HepG2 (cell line): ENCODE measurements around the gene NEGR1. TPM values are rescaled to one million over a fixed set of nuclear protein-coding genes. Genes with fewer than 3 reads are reported as not detected.

ENCODE experiments used
- ATAC-seq: fragments of 200-7000 bp; cut with Tn5 transposase; 3 replicates; pipeline ENCODE4 v1.9.1; 2020; ENCODE audit warnings: mild to moderate bottlenecking, moderate library complexity
- BruUV-seq: library from RNA; stranded (reverse); fragments of 400-500 nt; replicated peaks from 2 replicates; lab custom pipeline; 2021; lab: Mats Ljungman, UMichigan
- CTCF ChIA-PET: fragments of 300-600 bp; formaldehyde crosslinking; extraction: SDS; loops from one replicate; lab custom pipeline; 2021; ENCODE audit warnings: low total read pairs, inconsistent platforms, low intra/inter-chr PET ratio; lab: Yijun Ruan, JAX
- POLR2A ChIA-PET: fragments of 350-600 bp; sonication (Branson Sonifier 250); formaldehyde crosslinking; loops from one replicate; lab custom pipeline; 2020; ENCODE audit warnings: antibody characterized with exemption, inconsistent platforms; lab: Yijun Ruan, JAX
- DNase-seq: peaks from one replicate; pipeline ENCODE4 v3.0.0-alpha.2; 2015; ENCODE audit warnings: low spot score
- FAIRE-seq: peaks from 3 replicates; lab custom pipeline; 2011; peaks lifted over from hg19 to GRCh38; lab: Jason Lieb, UNC
- H2AFZ ChIP-seq: one replicate; pipeline ENCODE4 v1.6.1; 2011; ENCODE audit warnings: low read length, inconsistent platforms
- H3K27ac ChIP-seq: fragments of 300-600 bp; 3 replicates; pipeline ENCODE4 v1.8.0; 2011; ENCODE audit warnings: mixed run types, mild to moderate bottlenecking, mixed read lengths, low read length, inconsistent platforms; ENCODE audit not compliant: insufficient read depth; ENCODE audit errors: extremely low read length
- H3K27me3 ChIP-seq, 2 experiments: fragments of 200-600 bp in 1 of 2; 2 replicates in 1 of 2; 3 replicates in 1 of 2; pipeline versions ENCODE4 v1.6.0 to v1.8.0; 2011; ENCODE audit warnings: low read length in 2 of 2, mild to moderate bottlenecking in 2 of 2, moderate library complexity in 2 of 2, inconsistent platforms in 1 of 2; ENCODE audit not compliant: insufficient read depth in 2 of 2, control insufficient read depth in 1 of 2
- H3K36me3 ChIP-seq, 2 experiments: fragments of 200-600 bp in 1 of 2; replicated peaks in 1 of 2; 2 replicates in 1 of 2; 3 replicates in 1 of 2; pipeline versions ENCODE4 v1.5.1 to v1.8.0; 2011; ENCODE audit warnings: low read length in 2 of 2, inconsistent platforms in 1 of 2; ENCODE audit not compliant: insufficient read depth in 2 of 2, control insufficient read depth in 1 of 2
- H3K4me1 ChIP-seq: 2 replicates; pipeline ENCODE4 v1.5.1; 2012; ENCODE audit warnings: low read length, inconsistent platforms; ENCODE audit not compliant: insufficient read depth
- H3K4me2 ChIP-seq: 2 replicates; pipeline ENCODE4 v1.6.0; 2011; ENCODE audit warnings: low read depth, low read length, inconsistent platforms
- H3K4me3 ChIP-seq, 3 experiments: fragments of 200-600 bp in 1 of 3; sonication (generic), shearing (Covaris generic) in 1 of 3; replicated peaks in 1 of 3; 2 replicates each; pipeline ENCODE4 v1.5.1; 2011 to 2016; ENCODE audit warnings: low read length in 3 of 3, inconsistent platforms in 2 of 3, low read depth in 2 of 3, mild to moderate bottlenecking in 2 of 3, control low read depth in 1 of 3, mixed read lengths in 1 of 3; ENCODE audit not compliant: insufficient read depth in 1 of 3
- H3K79me2 ChIP-seq: one replicate; pipeline ENCODE4 v1.6.1; 2011; ENCODE audit warnings: low read length, inconsistent platforms; ENCODE audit not compliant: insufficient read depth
- H3K9ac ChIP-seq: 2 replicates; pipeline ENCODE4 v1.6.0; 2011; ENCODE audit warnings: mild to moderate bottlenecking, low read depth, low read length, inconsistent platforms; ENCODE audit not compliant: insufficient read depth
- H3K9me3 ChIP-seq: 2 replicates; pipeline ENCODE4 v1.5.1; 2012; ENCODE audit warnings: mild to moderate bottlenecking, low read length
- H4K20me1 ChIP-seq: 2 replicates; pipeline ENCODE4 v1.6.0; 2011; ENCODE audit warnings: inconsistent platforms, mild to moderate bottlenecking, low read length, moderate library complexity; ENCODE audit not compliant: insufficient read depth
- ATF7 ChIP-seq, 2 experiments: fragments of 450-650 bp in 1 of 2; sonication (generic) in 1 of 2; formaldehyde crosslinking in 1 of 2; IDR thresholded peaks; 2 replicates each; pipeline versions ENCODE4 v1.4.0 to v1.6.1; 2016 to 2020; ENCODE audit warnings: antibody characterized with exemption in 1 of 2, mild to moderate bottlenecking in 1 of 2, missing genetic modification reagents in 1 of 2
- ATRX ChIP-seq: sonication (generic); formaldehyde crosslinking; IDR thresholded peaks from 2 replicates; pipeline ENCODE4 v1.4.0; 2020; ENCODE audit warnings: missing genetic modification reagents, borderline replicate concordance
- BCL6 ChIP-seq: IDR thresholded peaks from 2 replicates; pipeline ENCODE4 v1.6.1; 2016; ENCODE audit warnings: missing genetic modification reagents, missing compliant biosample characterization
- GABPB1 ChIP-seq: IDR thresholded peaks from 2 replicates; pipeline ENCODE4 v1.6.1; 2016; ENCODE audit warnings: mild to moderate bottlenecking, missing genetic modification reagents, moderate library complexity, missing compliant biosample characterization
- MEIS1 ChIP-seq: sonication (generic); formaldehyde crosslinking; IDR thresholded peaks from 2 replicates; pipeline ENCODE4 v1.9.0; 2021; ENCODE audit warnings: mild to moderate bottlenecking, missing genetic modification reagents, moderate library complexity, borderline replicate concordance
- POLR2G ChIP-seq: fragments of 200-400 bp; formaldehyde crosslinking; IDR thresholded peaks from 2 replicates; pipeline ENCODE4 v1.6.1; 2018; ENCODE audit warnings: mild to moderate bottlenecking, low read depth, low read length, moderate library complexity
- SOX5 ChIP-seq: IDR thresholded peaks from 2 replicates; pipeline ENCODE4 v1.6.1; 2016; ENCODE audit warnings: borderline replicate concordance
- TAF1 ChIP-seq: sonication (generic); formaldehyde crosslinking; IDR thresholded peaks from 2 replicates; pipeline ENCODE4 v1.4.0; 2020; ENCODE audit warnings: missing genetic modification reagents
- ZNF552 ChIP-seq: sonication (generic); formaldehyde crosslinking; IDR thresholded peaks from 2 replicates; pipeline ENCODE4 v1.9.0; 2022; ENCODE audit warnings: missing genetic modification reagents, mild to moderate bottlenecking, borderline replicate concordance
- WGBS: methylation state at CpG from one replicate; pipeline ENCODE4 v1.1.6; 2017; ENCODE audit warnings: low lambda C conversion rate; 5-methylcytosine and 5-hydroxymethylcytosine counted together
- in situ Hi-C: cut with HindIII; loops from 2 replicates; pipeline ENCODE4 v1.10.0; 2017; ENCODE audit warnings: low pct_unique_long_range_greater_than_20kb; ENCODE audit not compliant: extremely low pct_ligation_motif_present
- intact Hi-C: fragments of 100-400 bp; cut with micrococcal nuclease; formaldehyde crosslinking; loops from one replicate; pipeline ENCODE4 v1.10.0; 2022; ENCODE audit not compliant: unreplicated experiment
- polyA plus RNA-seq, 8 experiments: library from polyadenylated mRNA; depleted of rRNA in 3 of 8; stranded (reverse) in 7 of 8; unstranded in 1 of 8; fragments of >200 nt; fragmentation: Illumina TruSeq in 4 of 8; extraction: Trizol in 4 of 8; gene quantifications; 2 replicates each; pipeline versions ENCODE4 v1.2.1 to v1.2.3, GENCODE V29; 2011 to 2016; ENCODE audit warnings: low read depth in 4 of 8, missing spikeins in 1 of 8, mixed read lengths in 1 of 8; ENCODE audit not compliant: insufficient read depth in 1 of 8
- total RNA-seq, 5 experiments: library from RNA; depleted of rRNA; stranded (reverse); fragments of >200 nt; fragmentation: Illumina TruSeq; extraction: Trizol; gene quantifications; 2 replicates each; pipeline ENCODE4 v1.2.3, GENCODE V29; 2016; ENCODE audit warnings: low read depth in 1 of 5
- TF ChIP-seq, protein P1 (sequence below): sonication (generic); formaldehyde crosslinking; IDR thresholded peaks from 2 replicates; pipeline ENCODE4 v1.9.0; 2022; ENCODE audit warnings: low read depth, missing genetic modification reagents
- TF ChIP-seq, protein P2 (sequence below): IDR thresholded peaks from 2 replicates; pipeline ENCODE4 v1.4.0; 2020; ENCODE audit warnings: mild to moderate bottlenecking, missing genetic modification reagents
- TF ChIP-seq, protein P3 (sequence below): sonication (generic); formaldehyde crosslinking; IDR thresholded peaks from 2 replicates; pipeline ENCODE4 v1.5.1; 2020; ENCODE audit warnings: mild to moderate bottlenecking, missing genetic modification reagents
- TF ChIP-seq, protein P4 (sequence below): IDR thresholded peaks from 2 replicates; pipeline ENCODE4 v1.6.1; 2016; ENCODE audit warnings: low read depth

Gene NEGR1
- total and polyA plus RNA-seq, 2 of the 13 experiments (the other 11 are each of a cell fraction or from before 2014, with no cell fraction given) = not detected

- TF ChIP-seq MEIS1 (CRISPR knock-in tag) (no peak), ATF7 (IDR thresholded peaks at IDR 0.05) (no peak), ATF7 (CRISPR knock-in tag; IDR thresholded peaks at IDR 0.05) (no peak), GABPB1 (no peak), POLR2G (no peak)
- TF ChIP-seq, protein P1, sequence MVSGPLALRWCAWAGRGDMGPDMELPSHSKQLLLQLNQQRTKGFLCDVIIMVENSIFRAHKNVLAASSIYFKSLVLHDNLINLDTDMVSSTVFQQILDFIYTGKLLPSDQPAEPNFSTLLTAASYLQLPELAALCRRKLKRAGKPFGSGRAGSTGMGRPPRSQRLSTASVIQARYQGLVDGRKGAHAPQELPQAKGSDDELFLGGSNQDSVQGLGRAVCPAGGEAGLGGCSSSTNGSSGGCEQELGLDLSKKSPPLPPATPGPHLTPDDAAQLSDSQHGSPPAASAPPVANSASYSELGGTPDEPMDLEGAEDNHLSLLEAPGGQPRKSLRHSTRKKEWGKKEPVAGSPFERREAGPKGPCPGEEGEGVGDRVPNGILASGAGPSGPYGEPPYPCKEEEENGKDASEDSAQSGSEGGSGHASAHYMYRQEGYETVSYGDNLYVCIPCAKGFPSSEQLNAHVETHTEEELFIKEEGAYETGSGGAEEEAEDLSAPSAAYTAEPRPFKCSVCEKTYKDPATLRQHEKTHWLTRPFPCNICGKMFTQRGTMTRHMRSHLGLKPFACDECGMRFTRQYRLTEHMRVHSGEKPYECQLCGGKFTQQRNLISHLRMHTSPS = no peak
Observed at GRCh38 chr1:72253132-72253531, 29.2 kb downstream of the NEGR1 start (continued).

GRCh38 chr1:72241397-72241796 lies 40.9 kb downstream of the NEGR1 start:
- Histone ChIP-seq H2AFZ (no peak overlapping the region), H4K20me1 (no peaks in the 10 kb centered on the region), H3K4me1 (peaks cover 15% of the 10 kb centered on the region; the same call in 1 of the 2 replicates), H3K79me2 (no peaks in the 10 kb centered on the region), H3K9me3 (0 out of 2 replicates have a peak, but pooled peaks cover under 1% of the 10 kb centered on the region), H3K4me2 (no peak overlapping the region), H3K27me3 (no peaks in the 10 kb centered on the region), H3K36me3 (no peaks in the 10 kb centered on the region), H3K9ac (no peak overlapping the region), H3K27ac (no peak overlapping the region), H3K4me3 (no peak overlapping the region)
- ATAC-seq (peak; percentile 76), FAIRE-seq (no peak), DNase-seq (peak; percentile 54)
- ChIA-PET CTCF (no interaction called here), POLR2A (no interaction called here)
- intact Hi-C loops = loop anchor here (2.0 to 5.0 kb wide), 2 partner anchors 41 to 241 kb away; partner anchors contain the start of gene NEGR1
- 85% methylated on average over 1 of the region's 1 CpG for WGBS
- no TSS peak for BruUV-seq
- in situ Hi-C loops = no loop called here
- TF ChIP-seq BCL6 (CRISPR knock-in tag) (0 out of 2 replicates have a peak, but pooled peaks have one; percentile 43), TAF1 (CRISPR knock-in tag) (no peak), ATRX (CRISPR knock-in tag) (no peak), ZNF552 (CRISPR knock-in tag) (no peak), SOX5 (CRISPR knock-in tag) (peak; percentile 85; the same call in 1 of the 2 replicates)
- TF ChIP-seq, protein P2, sequence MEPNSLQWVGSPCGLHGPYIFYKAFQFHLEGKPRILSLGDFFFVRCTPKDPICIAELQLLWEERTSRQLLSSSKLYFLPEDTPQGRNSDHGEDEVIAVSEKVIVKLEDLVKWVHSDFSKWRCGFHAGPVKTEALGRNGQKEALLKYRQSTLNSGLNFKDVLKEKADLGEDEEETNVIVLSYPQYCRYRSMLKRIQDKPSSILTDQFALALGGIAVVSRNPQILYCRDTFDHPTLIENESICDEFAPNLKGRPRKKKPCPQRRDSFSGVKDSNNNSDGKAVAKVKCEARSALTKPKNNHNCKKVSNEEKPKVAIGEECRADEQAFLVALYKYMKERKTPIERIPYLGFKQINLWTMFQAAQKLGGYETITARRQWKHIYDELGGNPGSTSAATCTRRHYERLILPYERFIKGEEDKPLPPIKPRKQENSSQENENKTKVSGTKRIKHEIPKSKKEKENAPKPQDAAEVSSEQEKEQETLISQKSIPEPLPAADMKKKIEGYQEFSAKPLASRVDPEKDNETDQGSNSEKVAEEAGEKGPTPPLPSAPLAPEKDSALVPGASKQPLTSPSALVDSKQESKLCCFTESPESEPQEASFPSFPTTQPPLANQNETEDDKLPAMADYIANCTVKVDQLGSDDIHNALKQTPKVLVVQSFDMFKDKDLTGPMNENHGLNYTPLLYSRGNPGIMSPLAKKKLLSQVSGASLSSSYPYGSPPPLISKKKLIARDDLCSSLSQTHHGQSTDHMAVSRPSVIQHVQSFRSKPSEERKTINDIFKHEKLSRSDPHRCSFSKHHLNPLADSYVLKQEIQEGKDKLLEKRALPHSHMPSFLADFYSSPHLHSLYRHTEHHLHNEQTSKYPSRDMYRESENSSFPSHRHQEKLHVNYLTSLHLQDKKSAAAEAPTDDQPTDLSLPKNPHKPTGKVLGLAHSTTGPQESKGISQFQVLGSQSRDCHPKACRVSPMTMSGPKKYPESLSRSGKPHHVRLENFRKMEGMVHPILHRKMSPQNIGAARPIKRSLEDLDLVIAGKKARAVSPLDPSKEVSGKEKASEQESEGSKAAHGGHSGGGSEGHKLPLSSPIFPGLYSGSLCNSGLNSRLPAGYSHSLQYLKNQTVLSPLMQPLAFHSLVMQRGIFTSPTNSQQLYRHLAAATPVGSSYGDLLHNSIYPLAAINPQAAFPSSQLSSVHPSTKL (CRISPR knock-in tag) = peak; percentile 78
- TF ChIP-seq, protein P3, sequence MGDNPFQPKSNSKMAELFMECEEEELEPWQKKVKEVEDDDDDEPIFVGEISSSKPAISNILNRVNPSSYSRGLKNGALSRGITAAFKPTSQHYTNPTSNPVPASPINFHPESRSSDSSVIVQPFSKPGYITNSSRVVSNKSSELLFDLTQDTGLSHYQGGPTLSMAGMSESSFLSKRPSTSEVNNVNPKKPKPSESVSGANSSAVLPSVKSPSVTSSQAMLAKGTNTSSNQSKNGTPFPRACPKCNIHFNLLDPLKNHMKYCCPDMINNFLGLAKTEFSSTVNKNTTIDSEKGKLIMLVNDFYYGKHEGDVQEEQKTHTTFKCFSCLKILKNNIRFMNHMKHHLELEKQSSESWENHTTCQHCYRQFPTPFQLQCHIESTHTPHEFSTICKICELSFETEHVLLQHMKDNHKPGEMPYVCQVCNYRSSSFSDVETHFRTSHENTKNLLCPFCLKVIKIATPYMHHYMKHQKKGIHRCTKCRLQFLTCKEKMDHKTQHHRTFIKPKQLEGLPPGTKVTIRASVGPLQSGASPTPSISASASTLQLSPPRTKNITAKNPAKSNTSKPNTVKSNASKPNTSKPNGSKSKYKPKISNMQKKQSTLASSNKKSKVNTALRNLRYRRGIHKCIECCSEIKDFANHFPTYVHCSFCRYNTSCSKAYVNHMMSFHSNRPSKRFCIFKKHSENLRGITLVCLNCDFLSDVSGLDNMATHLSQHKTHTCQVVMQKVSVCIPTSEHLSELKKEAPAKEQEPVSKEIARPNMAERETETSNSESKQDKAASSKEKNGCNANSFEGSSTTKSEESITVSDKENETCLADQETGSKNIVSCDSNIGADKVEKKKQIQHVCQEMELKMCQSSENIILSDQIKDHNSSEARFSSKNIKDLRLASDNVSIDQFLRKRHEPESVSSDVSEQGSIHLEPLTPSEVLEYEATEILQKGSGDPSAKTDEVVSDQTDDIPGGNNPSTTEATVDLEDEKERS (CRISPR knock-in tag) = no peak
- TF ChIP-seq, protein P4, sequence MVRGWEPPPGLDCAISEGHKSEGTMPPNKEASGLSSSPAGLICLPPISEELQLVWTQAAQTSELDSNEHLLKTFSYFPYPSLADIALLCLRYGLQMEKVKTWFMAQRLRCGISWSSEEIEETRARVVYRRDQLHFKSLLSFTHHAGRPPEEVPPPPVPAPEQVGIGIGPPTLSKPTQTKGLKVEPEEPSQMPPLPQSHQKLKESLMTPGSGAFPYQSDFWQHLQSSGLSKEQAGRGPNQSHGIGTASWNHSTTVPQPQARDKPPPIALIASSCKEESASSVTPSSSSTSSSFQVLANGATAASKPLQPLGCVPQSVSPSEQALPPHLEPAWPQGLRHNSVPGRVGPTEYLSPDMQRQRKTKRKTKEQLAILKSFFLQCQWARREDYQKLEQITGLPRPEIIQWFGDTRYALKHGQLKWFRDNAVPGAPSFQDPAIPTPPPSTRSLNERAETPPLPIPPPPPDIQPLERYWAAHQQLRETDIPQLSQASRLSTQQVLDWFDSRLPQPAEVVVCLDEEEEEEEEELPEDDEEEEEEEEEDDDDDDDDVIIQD (CRISPR knock-in tag) = peak; percentile 82; the same call in 1 of the 2 replicates
